HEK293 (cell line): Measurements from ENCODE around the gene CCKAR.

Experiments
- CTCF ChIP-seq: fragments of 450-650 bp; formaldehyde crosslinking; IDR thresholded peaks from 2 replicates; pipeline ENCODE4 v1.5.1; 2016; ENCODE audit warnings: missing biosample characterization, missing genetic modification characterization
- KLF16 ChIP-seq: fragments of 450-650 bp; formaldehyde crosslinking; IDR thresholded peaks from 2 replicates; pipeline ENCODE4 v1.5.1; 2017; ENCODE audit warnings: missing biosample characterization, missing genetic modification characterization
- SP3 ChIP-seq: fragments of 450-650 bp; formaldehyde crosslinking; IDR thresholded peaks from 2 replicates; pipeline ENCODE4 v1.5.1; 2016; ENCODE audit warnings: missing biosample characterization, missing genetic modification characterization
- ZBTB11 ChIP-seq: fragments of 450-650 bp; formaldehyde crosslinking; conservative IDR thresholded peaks from 2 replicates; pipeline ENCODE4 v1.5.1; 2016; ENCODE audit warnings: low read depth, missing biosample characterization, missing genetic modification characterization
- ZBTB17 ChIP-seq: fragments of 450-650 bp; formaldehyde crosslinking; IDR thresholded peaks from 2 replicates; pipeline ENCODE4 v1.5.1; 2016; ENCODE audit warnings: missing biosample characterization, missing genetic modification characterization
- ZFHX2 ChIP-seq: fragments of 450-650 bp; formaldehyde crosslinking; conservative IDR thresholded peaks from 2 replicates; pipeline ENCODE4 v1.5.1; 2016; ENCODE audit warnings: missing biosample characterization, missing genetic modification characterization
- ZNF274 ChIP-seq, 2 experiments: fragments of 200-500 bp in 1 of 2; fragments of 450-650 bp in 1 of 2; sonication (Bioruptor generic) in 1 of 2; formaldehyde crosslinking in 1 of 2; IDR thresholded peaks; 2 replicates each; pipeline versions ENCODE4 v1.5.1 to v1.6.1; 2014 to 2016; ENCODE audit warnings: borderline replicate concordance in 1 of 2, inconsistent platforms in 1 of 2, low read length in 1 of 2, missing biosample characterization in 1 of 2, missing genetic modification characterization in 1 of 2
- ZNF350 ChIP-seq: fragments of 450-650 bp; formaldehyde crosslinking; IDR thresholded peaks from 2 replicates; pipeline ENCODE4 v1.5.0; 2017; ENCODE audit warnings: missing biosample characterization, mild to moderate bottlenecking, missing genetic modification characterization
- ZNF529 ChIP-seq: fragments of 450-650 bp; formaldehyde crosslinking; IDR thresholded peaks from 2 replicates; pipeline ENCODE4 v1.5.1; 2017; ENCODE audit warnings: missing genetic modification characterization, missing biosample characterization; ENCODE audit not compliant: insufficient replicate concordance
- TF ChIP-seq, protein P1 (sequence below): fragments of 450-650 bp; formaldehyde crosslinking; IDR thresholded peaks from 2 replicates; pipeline ENCODE4 v1.5.1; 2016; ENCODE audit warnings: missing biosample characterization, missing genetic modification characterization
- TF ChIP-seq, protein P2 (sequence below): fragments of 450-650 bp; formaldehyde crosslinking; conservative IDR thresholded peaks from 2 replicates; pipeline ENCODE4 v1.5.1; 2016; ENCODE audit warnings: low read depth, missing biosample characterization, missing genetic modification characterization

DNA sequence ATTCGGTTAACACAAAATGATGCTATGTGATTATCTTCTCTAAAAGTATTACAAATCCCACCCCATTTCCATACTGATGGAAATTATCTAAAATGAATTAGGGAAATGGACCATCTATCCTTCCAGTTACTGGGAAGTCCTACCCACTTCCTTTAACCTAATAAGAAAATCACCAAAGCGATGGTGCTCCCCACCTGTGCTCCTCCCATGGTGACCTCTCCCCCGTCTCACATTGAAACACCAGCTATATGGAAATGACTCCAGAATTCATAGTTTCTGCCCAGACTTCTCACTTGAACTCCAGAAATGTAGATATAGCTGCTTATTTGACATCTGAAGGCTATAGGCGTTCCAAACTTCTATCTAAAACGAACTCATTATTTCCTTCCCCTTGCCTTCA, 48.5 kb downstream of the CCKAR start:
- no peak for TF ChIP-seq ZNF529
- TF ChIP-seq CTCF = no peak
- no peak for TF ChIP-seq SP3 (tag by site-specific recombination)
- no peak for TF ChIP-seq ZNF274 (IDR thresholded peaks at IDR 0.05; ENCODE audit: low read length)
- TF ChIP-seq ZNF274 (tag by site-specific recombination; IDR thresholded peaks at IDR 0.05; ENCODE audit: borderline replicate concordance) = no peak
- TF ChIP-seq ZNF350 (tag by site-specific recombination) = no peak
- TF ChIP-seq, protein P1, sequence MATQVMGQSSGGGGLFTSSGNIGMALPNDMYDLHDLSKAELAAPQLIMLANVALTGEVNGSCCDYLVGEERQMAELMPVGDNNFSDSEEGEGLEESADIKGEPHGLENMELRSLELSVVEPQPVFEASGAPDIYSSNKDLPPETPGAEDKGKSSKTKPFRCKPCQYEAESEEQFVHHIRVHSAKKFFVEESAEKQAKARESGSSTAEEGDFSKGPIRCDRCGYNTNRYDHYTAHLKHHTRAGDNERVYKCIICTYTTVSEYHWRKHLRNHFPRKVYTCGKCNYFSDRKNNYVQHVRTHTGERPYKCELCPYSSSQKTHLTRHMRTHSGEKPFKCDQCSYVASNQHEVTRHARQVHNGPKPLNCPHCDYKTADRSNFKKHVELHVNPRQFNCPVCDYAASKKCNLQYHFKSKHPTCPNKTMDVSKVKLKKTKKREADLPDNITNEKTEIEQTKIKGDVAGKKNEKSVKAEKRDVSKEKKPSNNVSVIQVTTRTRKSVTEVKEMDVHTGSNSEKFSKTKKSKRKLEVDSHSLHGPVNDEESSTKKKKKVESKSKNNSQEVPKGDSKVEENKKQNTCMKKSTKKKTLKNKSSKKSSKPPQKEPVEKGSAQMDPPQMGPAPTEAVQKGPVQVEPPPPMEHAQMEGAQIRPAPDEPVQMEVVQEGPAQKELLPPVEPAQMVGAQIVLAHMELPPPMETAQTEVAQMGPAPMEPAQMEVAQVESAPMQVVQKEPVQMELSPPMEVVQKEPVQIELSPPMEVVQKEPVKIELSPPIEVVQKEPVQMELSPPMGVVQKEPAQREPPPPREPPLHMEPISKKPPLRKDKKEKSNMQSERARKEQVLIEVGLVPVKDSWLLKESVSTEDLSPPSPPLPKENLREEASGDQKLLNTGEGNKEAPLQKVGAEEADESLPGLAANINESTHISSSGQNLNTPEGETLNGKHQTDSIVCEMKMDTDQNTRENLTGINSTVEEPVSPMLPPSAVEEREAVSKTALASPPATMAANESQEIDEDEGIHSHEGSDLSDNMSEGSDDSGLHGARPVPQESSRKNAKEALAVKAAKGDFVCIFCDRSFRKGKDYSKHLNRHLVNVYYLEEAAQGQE = no peak
- no peak for TF ChIP-seq ZBTB11 (tag by site-specific recombination)
- TF ChIP-seq, protein P2, sequence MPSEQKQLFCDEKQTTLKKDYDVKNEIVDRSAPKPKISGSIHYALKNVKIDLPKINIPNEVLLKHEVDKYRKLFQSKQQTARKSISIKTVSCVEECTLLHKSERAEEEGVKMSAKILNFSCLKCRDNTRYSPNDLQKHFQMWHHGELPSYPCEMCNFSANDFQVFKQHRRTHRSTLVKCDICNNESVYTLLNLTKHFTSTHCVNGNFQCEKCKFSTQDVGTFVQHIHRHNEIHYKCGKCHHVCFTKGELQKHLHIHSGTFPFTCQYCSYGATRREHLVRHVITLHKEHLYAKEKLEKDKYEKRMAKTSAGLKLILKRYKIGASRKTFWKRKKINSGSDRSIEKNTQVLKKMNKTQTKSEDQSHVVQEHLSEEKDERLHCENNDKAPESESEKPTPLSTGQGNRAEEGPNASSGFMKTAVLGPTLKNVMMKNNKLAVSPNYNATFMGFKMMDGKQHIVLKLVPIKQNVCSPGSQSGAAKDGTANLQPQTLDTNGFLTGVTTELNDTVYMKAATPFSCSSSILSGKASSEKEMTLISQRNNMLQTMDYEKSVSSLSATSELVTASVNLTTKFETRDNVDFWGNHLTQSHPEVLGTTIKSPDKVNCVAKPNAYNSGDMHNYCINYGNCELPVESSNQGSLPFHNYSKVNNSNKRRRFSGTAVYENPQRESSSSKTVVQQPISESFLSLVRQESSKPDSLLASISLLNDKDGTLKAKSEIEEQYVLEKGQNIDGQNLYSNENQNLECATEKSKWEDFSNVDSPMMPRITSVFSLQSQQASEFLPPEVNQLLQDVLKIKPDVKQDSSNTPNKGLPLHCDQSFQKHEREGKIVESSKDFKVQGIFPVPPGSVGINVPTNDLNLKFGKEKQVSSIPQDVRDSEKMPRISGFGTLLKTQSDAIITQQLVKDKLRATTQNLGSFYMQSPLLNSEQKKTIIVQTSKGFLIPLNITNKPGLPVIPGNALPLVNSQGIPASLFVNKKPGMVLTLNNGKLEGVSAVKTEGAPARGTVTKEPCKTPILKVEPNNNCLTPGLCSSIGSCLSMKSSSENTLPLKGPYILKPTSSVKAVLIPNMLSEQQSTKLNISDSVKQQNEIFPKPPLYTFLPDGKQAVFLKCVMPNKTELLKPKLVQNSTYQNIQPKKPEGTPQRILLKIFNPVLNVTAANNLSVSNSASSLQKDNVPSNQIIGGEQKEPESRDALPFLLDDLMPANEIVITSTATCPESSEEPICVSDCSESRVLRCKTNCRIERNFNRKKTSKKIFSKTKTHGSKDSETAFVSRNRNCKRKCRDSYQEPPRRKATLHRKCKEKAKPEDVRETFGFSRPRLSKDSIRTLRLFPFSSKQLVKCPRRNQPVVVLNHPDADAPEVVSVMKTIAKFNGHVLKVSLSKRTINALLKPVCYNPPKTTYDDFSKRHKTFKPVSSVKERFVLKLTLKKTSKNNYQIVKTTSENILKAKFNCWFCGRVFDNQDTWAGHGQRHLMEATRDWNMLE (tag by site-specific recombination) = no peak
- TF ChIP-seq ZBTB17 (tag by site-specific recombination) = no peak
- TF ChIP-seq KLF16 (tag by site-specific recombination) = no peak
- no peak for TF ChIP-seq ZFHX2 (tag by site-specific recombination)
